Brain microvascular endothelial cell (primary cell): Measurements from ENCODE around the gene TSPAN7.

Experiments
- DNase-seq: peaks from one replicate; pipeline ENCODE4 v3.0.0-alpha.2; 2020
- H3K27ac ChIP-seq: fragments of 250-450 bp; sonication (Bioruptor Pico); 2 replicates; pipeline ENCODE4 v1.5.1; 2020; ENCODE audit warnings: mild to moderate bottlenecking, moderate library complexity
- H3K27me3 ChIP-seq: fragments of 250-450 bp; sonication (Bioruptor Pico); replicated peaks from 2 replicates; pipeline ENCODE4 v1.5.1; 2020; ENCODE audit warnings: mild to moderate bottlenecking
- H3K36me3 ChIP-seq: fragments of 250-450 bp; sonication (Bioruptor Pico); replicated peaks from 2 replicates; pipeline ENCODE4 v1.5.1; 2020; ENCODE audit warnings: mild to moderate bottlenecking
- H3K4me3 ChIP-seq: 2 replicates; pipeline ENCODE4 v1.5.1; 2011; ENCODE audit warnings: low read depth, mild to moderate bottlenecking, control low read depth, low read length, moderate library complexity
- CTCF ChIP-seq: IDR thresholded peaks from 2 replicates; pipeline ENCODE4 v1.5.1; 2011; ENCODE audit warnings: low read depth, mild to moderate bottlenecking, moderate library complexity, low read length, control low read depth, inconsistent platforms; ENCODE audit errors: missing control alignments
- in situ Hi-C: cut with HindIII; loops from 2 replicates; pipeline ENCODE4 v1.10.0; 2017; ENCODE audit warnings: low sequenced_read_pairs, low pct_ligation_motif_present

The TSPAN7 gene

GRCh38 chrX:38704146-38704882, 143.0 kb downstream of the TSPAN7 start:
- Histone ChIP-seq H3K27ac (no peak overlapping the region), H3K36me3 (no peaks in the 10 kb centered on the region), H3K4me3 (no peak overlapping the region), H3K27me3 (no peaks in the 10 kb centered on the region)
- in situ Hi-C loops: no loop called here
- no peak for DNase-seq
- no peak for TF ChIP-seq CTCF

- no peaks in the 10 kb centered on the region for H3K36me3 ChIP-seq
- peak; percentile 70 for TF ChIP-seq CTCF
- in situ Hi-C loops: no loop called here
- no peak overlapping the region for H3K4me3 ChIP-seq
- no peaks in the 10 kb centered on the region for H3K27me3 ChIP-seq
- DNase-seq: peak; percentile 3
- no peak overlapping the region for H3K27ac ChIP-seq
Measured at GRCh38 chrX:38717871-38718270, 156.5 kb downstream of the TSPAN7 start.

DNA sequence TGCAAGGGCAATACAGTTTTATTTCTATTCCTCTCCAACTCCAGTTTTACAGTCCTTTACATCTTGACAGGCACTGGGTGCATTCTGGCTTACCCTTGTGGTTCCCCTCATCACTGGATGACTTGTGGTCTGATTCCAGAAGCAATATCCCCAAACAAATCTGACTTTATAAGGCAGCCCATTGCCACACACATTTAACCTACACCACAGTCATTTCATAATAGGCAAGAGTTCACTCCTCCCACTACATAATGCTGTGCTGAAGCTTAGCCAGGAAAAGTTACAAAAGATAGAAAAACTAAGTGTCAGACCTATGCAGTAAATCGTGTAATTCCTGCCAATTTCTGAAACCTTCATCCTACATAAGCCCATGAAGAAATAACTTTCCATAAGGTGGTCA, 157.0 kb downstream of the TSPAN7 start:
- Histone ChIP-seq H3K4me3 (no peak overlapping the region), H3K27me3 (no peaks in the 10 kb centered on the region), H3K27ac (no peak overlapping the region), H3K36me3 (no peaks in the 10 kb centered on the region)
- DNase-seq: no peak
- TF ChIP-seq CTCF: no peak
- in situ Hi-C loops: no loop called here

- Histone ChIP-seq H3K27ac (no peak overlapping the region), H3K4me3 (no peak overlapping the region), H3K36me3 (no peaks in the 10 kb centered on the region), H3K27me3 (no peaks in the 10 kb centered on the region)
- in situ Hi-C loops: no loop called here
- DNase-seq: no peak
- TF ChIP-seq CTCF: no peak
Measured at GRCh38 chrX:38726612-38727011, 165.3 kb downstream of the TSPAN7 start.

DNA sequence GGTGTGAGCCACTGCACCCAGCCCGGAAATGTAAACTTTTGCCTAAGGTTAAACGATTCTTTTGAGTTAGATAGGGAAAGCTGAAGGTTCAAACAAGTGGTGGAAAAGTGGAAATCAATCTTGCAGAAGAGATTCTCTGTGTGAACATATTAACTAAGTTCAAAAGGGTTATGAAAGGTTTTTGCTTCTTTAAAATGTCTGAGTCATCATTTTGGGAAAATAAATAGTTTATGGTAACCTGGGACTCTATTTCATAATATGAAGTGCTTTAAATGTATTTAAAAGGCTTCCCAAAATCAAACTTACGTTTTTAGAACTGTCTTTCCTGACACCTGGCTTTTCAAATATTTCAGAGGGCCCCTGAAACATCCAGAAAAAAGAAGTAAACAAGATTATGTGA, 166.3 kb downstream of the TSPAN7 start:
- Histone ChIP-seq H3K27ac (no peak overlapping the region), H3K36me3 (no peaks in the 10 kb centered on the region), H3K4me3 (no peak overlapping the region), H3K27me3 (no peaks in the 10 kb centered on the region)
- in situ Hi-C loops: no loop called here
- TF ChIP-seq CTCF: no peak
- no peak for DNase-seq

DNA sequence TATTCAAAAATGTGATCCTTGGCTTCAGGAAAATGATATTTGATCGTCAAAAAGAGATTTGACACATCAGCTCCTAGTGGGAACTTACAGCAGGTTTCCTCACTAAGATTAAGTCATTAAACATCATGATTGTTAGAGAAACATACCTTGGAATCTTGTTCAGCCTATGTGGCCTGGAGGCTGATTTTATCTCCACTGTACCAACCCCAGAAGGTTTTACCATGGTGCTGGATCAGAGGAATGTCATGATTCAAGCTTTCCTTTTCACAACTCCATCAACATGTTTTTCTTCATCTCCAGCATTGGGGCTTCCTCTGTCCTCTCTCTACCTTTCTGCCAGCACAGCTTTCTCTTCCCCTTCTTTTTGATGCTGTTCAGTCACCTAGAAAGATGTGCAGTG, 171.5 kb downstream of the TSPAN7 start:
- no peak for TF ChIP-seq CTCF
- no peaks in the 10 kb centered on the region for H3K36me3 ChIP-seq
- in situ Hi-C loops: no loop called here
- no peak for DNase-seq
- H3K27me3 ChIP-seq: no peaks in the 10 kb centered on the region
- H3K4me3 ChIP-seq: no peak overlapping the region
- no peak overlapping the region for H3K27ac ChIP-seq
